HG02763 (cell line): ENCODE results near the gene SNCB.

Experiments used
- ATAC-seq: cut with Tn5 transposase; IDR thresholded peaks from one replicate; pipeline ENCODE4 v1.9.1; 2021; ENCODE audit warnings: mild to moderate bottlenecking, moderate library complexity; ENCODE audit not compliant: unreplicated experiment

The SNCB gene

GRCh38 chr5:176578391-176578808 lies 51.9 kb downstream of the SNCB start:
- no peak for ATAC-seq

GRCh38 chr5:176577312-176578176 lies 52.8 kb downstream of the SNCB start:
- no peak for ATAC-seq

GRCh38 chr5:176575488-176576422 lies 54.6 kb downstream of the SNCB start:
- ATAC-seq: no peak

DNA sequence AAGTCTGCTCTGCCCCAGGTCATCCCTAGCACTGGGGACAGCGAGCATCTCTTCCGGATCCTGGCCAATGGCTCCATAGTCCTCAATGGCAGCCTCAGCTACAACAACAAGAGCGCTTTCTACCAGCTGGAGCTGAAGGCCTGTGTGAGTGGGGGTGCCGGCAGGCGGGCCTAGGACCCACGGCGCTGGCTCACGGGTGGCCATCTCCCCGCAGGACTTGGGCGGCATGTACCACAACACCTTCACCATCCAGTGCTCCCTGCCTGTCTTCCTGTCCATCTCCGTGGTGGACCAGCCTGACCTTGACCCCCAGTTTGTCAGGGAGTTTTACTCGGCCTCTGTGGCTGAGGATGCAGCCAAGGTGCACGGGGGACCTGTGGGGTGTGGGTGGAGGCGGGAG lies 55.3 kb downstream of the SNCB start:
- no peak for ATAC-seq

DNA sequence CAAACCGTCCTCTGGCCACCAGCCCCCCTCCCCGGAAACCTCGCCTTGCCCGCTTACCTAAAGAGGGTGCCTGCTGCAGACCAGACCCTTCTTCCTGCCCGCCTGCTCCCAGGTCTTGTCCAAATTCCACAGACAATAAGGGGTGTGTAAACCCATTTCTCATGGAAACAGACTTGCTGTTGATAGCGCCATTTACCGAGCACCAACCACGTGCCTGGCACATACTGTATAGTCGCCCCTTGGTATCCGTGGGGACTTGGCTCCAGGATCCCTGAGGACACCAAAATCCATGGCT lies 56.1 kb downstream of the SNCB start:
- no peak for ATAC-seq

GRCh38 chr5:176573564-176574296 lies 56.6 kb downstream of the SNCB start:
- no peak for ATAC-seq
